ENCODE measurements around the gene ADAMTS2.
A peak's percentile ranks its signal among the peaks of the same experiment; 100 is the strongest.

The ADAMTS2 gene

GRCh38 chr5:179177711-179178575 is 167.3 kb downstream of the ADAMTS2 start:
- DNase-seq (ENCODE audit: low read depth in 2 of 2) = no peak

- DNase-seq (ENCODE audit: low read depth in 2 of 2) = no peak
These were observed 168.6 kb downstream of the ADAMTS2 start for GRCh38 chr5:179176571-179177230.

- no peak for DNase-seq (ENCODE audit: low read depth in 2 of 2)
These were observed 169.1 kb downstream of the ADAMTS2 start for GRCh38 chr5:179176166-179176565.

- DNase-seq (ENCODE audit: low read depth in 2 of 2) = no peak
These were observed 173.2 kb downstream of the ADAMTS2 start for GRCh38 chr5:179171816-179172745.

GRCh38 chr5:179171251-179171815 is 173.9 kb downstream of the ADAMTS2 start:
- no peak for DNase-seq (ENCODE audit: low read depth in 2 of 2)

- no peak for DNase-seq (ENCODE audit: low read depth in 2 of 2)
These were observed 174.7 kb downstream of the ADAMTS2 start for GRCh38 chr5:179170606-179171005.

GRCh38 chr5:179169836-179170235 is 175.4 kb downstream of the ADAMTS2 start:
- DNase-seq (ENCODE audit: low read depth in 2 of 2) = no peak

- DNase-seq (ENCODE audit: low read depth in 2 of 2) = no peak
These were observed 176.6 kb downstream of the ADAMTS2 start for GRCh38 chr5:179168664-179169063.

GRCh38 chr5:179167871-179168451 is 177.3 kb downstream of the ADAMTS2 start:
- no peak for DNase-seq (ENCODE audit: low read depth in 2 of 2)

GRCh38 chr5:179166886-179167841 is 178.1 kb downstream of the ADAMTS2 start:
- DNase-seq (ENCODE audit: low read depth in 2 of 2) = peak in 1 of 2 donors; percentile 58

GRCh38 chr5:179166171-179166885 is 178.9 kb downstream of the ADAMTS2 start:
- no peak for DNase-seq (ENCODE audit: low read depth in 2 of 2)

GRCh38 chr5:179165421-179166170 is 179.7 kb downstream of the ADAMTS2 start:
- no peak for DNase-seq (ENCODE audit: low read depth in 2 of 2)

GRCh38 chr5:179164331-179165311 is 180.6 kb downstream of the ADAMTS2 start:
- no peak for DNase-seq (ENCODE audit: low read depth in 2 of 2)

GRCh38 chr5:179163236-179164155 is 181.8 kb downstream of the ADAMTS2 start:
- no peak for DNase-seq (ENCODE audit: low read depth in 2 of 2)

- no peak for DNase-seq (ENCODE audit: low read depth in 2 of 2)
These were observed 182.7 kb downstream of the ADAMTS2 start for GRCh38 chr5:179162351-179163235.

All from stimulated activated CD8-positive, alpha-beta memory T cell treated with anti-CD3 and anti-CD28 coated beads, Interleukin-7, amount 100 ng/mL, for 4 hours (primary cell).